M059J (cell line): Measurements from ENCODE around the gene MAGEA10. TPM values are rescaled to one million over a fixed set of nuclear protein-coding genes. Genes with fewer than 3 reads are reported as not detected.
"Not testable (repeated sequence)": the region's sequence is repeated elsewhere in the genome, so short reads cannot be mapped to it uniquely, and the experiment has no call there.

Source experiments
- DNase-seq: peaks from one replicate; pipeline ENCODE4 v3.0.0-alpha.2; 2012; ENCODE audit warnings: low read depth
- total RNA-seq: library from RNA; depleted of rRNA; stranded (reverse); fragments of >200 nt; shearing (Covaris generic); gene quantifications from 2 replicates; pipeline ENCODE4 v1.2.3, GENCODE V29; 2014; rRNA removed

MAGEA10 gene
- total RNA-seq, result 3.9 and 4.5 TPM in 2 replicates

DNA sequence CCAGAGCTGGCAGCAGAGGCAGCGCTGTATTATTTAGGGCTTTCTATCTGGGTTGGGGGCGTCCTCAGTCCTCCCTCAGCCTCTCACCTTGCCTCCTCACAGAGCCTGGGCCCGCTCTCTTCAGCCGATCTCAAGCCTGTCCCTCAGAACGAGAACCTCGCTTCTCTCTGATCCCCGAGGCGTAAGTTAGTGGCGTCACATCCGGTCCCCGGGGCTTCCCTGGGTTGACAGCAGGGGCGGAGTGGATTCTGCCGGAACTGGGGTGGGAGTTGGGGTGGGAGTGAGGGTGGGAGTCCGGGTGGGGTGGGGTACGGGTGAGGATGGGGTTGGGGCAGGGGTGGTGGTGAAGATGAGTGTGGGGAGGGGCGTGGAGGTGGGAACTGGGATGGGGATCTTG, at the start of gene MAGEA10:
Gene MAGEA10 (minus strand): TSS at position 190 of the 397 bp plus-strand sequence. CDS start 2,957 bp downstream, outside the sequence.
- DNase-seq, result peak; percentile 11

- DNase-seq, result peak; percentile 73
Observed at GRCh38 chrX:152177497-152178269, 39.3 kb upstream of the MAGEA10 start.

- peak; percentile 15 for DNase-seq
Observed at GRCh38 chrX:152177052-152177451, 38.7 kb upstream of the MAGEA10 start.

DNA sequence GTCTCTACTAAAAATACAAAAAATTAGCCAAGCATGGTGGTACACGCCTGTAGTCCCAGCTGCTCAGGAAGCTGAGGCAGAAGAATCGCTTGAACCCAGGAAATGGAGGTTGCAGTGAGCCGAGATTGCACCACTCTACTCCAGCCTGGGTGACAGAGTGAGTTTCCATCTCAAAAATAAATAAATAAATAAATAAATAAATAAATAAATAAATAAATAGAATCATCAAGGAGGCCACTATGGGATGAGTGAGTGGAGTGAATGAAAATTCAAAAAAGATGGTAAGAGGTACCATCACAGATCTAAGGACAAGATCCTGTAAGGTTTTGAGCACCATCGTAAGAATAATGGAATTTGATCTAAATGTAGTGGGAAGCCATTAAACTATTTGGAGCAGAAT, 37.5 kb upstream of the MAGEA10 start:
- not testable (repeated sequence) for DNase-seq

- DNase-seq, result not testable (repeated sequence)
Observed at GRCh38 chrX:152173923-152174322, 35.5 kb upstream of the MAGEA10 start.

DNA sequence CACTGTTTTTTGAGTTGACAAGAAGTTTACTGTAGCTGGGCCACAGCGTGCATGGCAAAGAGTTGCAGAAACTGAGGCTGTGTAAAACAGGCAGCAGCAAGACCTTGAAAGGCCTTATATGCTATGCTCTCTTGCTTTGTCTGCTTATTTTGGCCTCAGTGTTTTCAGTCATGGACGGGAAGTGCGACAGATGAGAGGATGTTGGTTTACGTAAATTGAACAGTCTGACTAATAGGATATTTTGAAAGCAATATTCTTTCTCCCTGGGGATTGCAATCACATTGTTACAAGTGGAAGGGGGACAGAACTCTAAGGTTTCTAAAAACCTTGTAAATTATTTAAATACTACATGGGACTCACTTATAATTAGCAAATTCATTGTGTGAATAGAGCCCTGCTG, 32.2 kb upstream of the MAGEA10 start:
- DNase-seq, result no peak

DNA sequence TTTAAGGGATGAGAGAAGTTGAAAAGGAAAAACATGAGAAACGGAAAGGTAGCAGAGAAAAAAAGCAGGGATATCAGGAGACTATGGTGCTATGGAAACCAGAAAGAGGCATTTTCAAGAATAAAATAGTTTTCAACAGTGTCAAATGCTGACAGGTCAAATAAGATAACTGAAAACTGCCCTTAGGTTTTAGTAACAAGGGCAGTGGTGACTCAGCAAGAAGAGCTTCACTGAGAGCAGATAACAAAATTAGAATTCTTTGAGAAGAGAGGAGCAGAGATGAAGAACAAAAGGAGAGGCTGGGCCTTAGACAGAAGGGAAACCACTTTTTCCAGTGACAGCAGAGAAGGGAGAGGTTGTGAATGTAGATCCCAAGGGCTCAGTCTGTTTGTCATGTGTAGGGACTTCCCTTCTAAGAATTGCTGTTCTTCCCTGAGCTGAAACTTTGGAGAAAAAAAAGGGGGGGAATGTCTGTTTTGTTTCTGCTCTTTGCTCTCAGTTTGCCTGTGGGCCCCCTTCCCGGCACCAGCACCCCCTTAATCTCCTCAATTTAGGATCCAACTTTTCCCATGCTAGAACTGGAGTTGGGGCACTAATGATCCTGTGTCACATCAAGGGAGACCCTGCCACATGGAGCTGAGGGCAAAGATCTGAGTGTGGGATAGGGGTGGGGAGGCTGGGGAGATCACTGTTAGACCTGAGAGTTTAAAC, 26.8 kb upstream of the MAGEA10 start:
- DNase-seq, result peak; percentile 19

GRCh38 chrX:152157042-152157441, 18.7 kb upstream of the MAGEA10 start:
- no peak for DNase-seq

DNA sequence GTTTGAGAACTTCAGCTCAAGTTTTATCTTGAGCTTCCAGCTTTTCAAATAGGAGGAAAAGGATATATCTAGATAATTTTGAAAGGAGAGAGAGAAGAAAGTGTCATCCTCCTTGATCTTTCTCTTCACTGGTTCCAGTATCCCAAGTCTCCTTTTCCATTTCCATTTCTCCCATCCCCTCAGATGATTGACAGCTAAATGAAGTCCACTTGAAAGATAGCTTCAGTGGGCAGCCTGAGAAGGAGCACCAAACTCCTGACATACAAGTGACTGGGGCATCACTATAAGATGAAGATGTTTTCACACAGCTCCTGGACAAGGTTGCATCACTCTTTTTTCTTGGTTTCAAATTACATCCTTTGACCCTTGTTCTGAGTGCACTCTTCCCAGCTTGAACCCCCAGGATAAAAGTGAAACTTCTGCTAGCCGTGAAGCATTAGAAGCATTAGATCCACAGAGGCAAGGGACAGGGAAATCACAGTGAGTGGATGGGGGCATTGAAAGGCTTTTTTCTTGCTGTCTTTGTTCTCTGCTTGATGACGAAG, 17.5 kb upstream of the MAGEA10 start:
- no peak for DNase-seq

GRCh38 chrX:152154050-152154449, 15.7 kb upstream of the MAGEA10 start:
- DNase-seq, result no peak

- no peak for DNase-seq
Observed at GRCh38 chrX:152151256-152151655, 12.9 kb upstream of the MAGEA10 start.

DNA sequence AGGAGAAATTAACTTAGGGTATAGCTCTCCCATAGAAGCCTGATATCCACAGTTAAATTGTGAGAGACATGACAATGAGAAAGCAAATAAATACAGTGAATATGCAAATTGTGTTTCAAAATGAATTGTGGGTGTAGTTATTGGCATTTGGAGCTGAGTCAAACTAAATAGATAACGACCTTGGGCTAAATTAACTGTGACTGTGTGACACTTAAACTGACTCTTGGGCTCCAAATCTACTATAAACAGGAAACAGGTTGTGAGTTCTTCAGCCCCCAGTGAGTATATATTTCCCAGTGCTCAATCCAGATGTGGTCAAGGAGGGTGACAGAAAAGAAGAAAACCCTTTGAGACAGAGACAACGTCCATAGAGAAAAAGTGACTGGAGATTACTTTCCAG, 11.3 kb upstream of the MAGEA10 start:
- no peak for DNase-seq

- DNase-seq, result no peak
Observed at GRCh38 chrX:152139589-152139988, 1.2 kb upstream of the MAGEA10 start.

DNA sequence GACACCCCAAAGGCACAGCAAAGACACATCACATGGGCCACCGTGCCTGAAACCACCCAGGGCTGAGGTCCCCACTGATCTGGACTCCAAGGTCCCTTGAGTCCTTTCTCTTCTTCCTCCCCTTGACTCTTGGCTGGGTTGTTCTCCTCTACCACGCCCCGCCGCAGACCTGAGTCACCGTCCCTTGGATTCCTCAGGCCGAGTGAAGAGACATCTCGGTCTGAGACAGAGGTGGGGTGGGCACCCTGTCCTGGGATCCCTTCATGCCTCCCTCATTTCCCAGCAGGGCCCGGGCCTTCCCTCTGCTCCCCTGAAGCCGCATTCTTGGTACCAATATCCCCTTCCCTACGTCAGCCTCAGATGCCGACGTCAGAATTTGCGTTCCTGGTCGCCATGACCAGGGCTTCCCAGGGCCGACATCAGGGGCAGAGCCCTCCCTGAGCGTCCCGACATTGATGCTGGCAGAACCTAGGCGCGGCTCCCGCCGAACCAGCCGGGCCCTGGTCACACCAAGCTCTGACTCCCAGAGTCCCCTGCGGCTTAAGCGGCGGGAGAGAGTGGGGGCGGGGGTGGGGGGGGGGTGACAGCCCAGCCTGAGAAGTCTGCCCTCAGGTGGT, 498 bp downstream of the MAGEA10 start:
- peak; percentile 53 for DNase-seq

- DNase-seq, result no peak
Observed at GRCh38 chrX:152136312-152136711, 2.1 kb downstream of the MAGEA10 start.

- DNase-seq, result no peak
Observed at GRCh38 chrX:152131525-152131924, 6.9 kb downstream of the MAGEA10 start.

DNA sequence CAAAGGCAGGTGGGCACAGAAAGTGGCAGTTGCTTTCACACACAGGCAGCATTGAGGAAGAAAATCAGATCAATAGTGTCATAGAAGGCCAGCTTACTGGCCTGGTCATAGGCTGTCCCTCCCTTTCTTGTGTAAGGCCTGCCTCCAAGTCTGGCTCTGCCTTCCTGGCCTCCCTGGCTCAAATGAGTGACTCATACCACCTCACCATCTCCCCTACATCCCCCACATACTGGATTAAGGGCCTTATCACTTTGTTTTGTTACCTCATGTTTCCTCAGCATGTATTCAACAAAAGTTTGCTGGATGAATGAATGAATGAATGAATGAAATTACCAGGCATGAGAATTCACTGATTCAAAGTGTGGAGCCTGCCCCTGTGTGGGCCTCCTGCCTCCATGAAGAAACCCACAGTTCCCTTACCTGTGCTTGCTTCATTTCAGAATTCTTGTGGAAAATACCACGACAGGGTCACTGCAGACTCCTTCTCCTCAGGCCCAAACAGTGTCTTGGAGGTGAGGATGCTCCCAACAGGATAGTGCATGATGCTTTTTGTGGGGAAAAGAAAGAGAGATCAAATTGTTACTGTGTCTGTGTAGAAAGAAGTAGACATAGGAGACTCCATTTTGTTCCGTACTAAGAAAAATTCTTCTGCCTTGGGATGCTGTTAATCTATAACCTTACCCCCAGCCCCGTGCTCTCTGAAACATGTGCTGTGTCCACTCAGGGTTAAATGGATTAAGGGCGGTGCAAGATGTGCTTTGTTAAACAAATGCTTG, 9.1 kb downstream of the MAGEA10 start:
- DNase-seq, result peak; percentile 68

GRCh38 chrX:152117305-152117704, 21.1 kb downstream of the MAGEA10 start:
- DNase-seq, result no peak

- no peak for DNase-seq
Observed at GRCh38 chrX:152108527-152108926, 29.9 kb downstream of the MAGEA10 start.

GRCh38 chrX:152103866-152104265, 34.5 kb downstream of the MAGEA10 start:
- DNase-seq, result no peak

- DNase-seq, result no peak
Observed at GRCh38 chrX:152086141-152086540, 52.2 kb downstream of the MAGEA10 start.
